Nephron (organoid): ENCODE data around the gene ODAD3.
"Not testable (repeated sequence)": the region's sequence is repeated elsewhere in the genome, so short reads cannot be mapped to it uniquely, and the experiment has no call there.

Source experiments
- H3K27ac Mint-ChIP-seq, 3 experiments: 2 replicates each; pipeline ENCODE4 v1.8.0; 2020; ENCODE audit warnings: mixed read lengths in 3 of 3, mild to moderate bottlenecking in 2 of 3, moderate library complexity in 1 of 3
- H3K27me3 Mint-ChIP-seq: 2 replicates; pipeline ENCODE4 v1.8.0; 2021; ENCODE audit warnings: low read depth, mild to moderate bottlenecking, moderate library complexity, mixed read lengths
- H3K36me3 Mint-ChIP-seq: 2 replicates; pipeline ENCODE4 v1.8.0; 2020; ENCODE audit warnings: low read depth, mixed read lengths
- H3K4me1 Mint-ChIP-seq: 2 replicates; pipeline ENCODE4 v1.8.0; 2020; ENCODE audit warnings: mixed read lengths
- H3K4me3 Mint-ChIP-seq, 3 experiments: 2 replicates each; pipeline ENCODE4 v1.8.0; 2020; ENCODE audit warnings: mild to moderate bottlenecking in 3 of 3, mixed read lengths in 3 of 3, moderate library complexity in 2 of 3
- H3K9me3 Mint-ChIP-seq: 2 replicates; pipeline ENCODE4 v1.8.0; 2020; ENCODE audit warnings: mixed read lengths
- CTCF ChIP-seq, 3 experiments: fragments of 200-600 bp; sonication (generic); IDR thresholded peaks; one replicate each; pipeline ENCODE4 v1.5.0; 2021; ENCODE audit warnings: antibody characterized with exemption in 3 of 3; ENCODE audit not compliant: unreplicated experiment in 3 of 3

ODAD3 gene

GRCh38 chr19:11480715-11481533 lies 46.0 kb upstream of the ODAD3 start, which contains the start of gene ELAVL3:
ELAVL3 (minus strand) TSS chr19:11481046; CDS start chr19:11480608, 438 bp downstream.
- H3K27ac Mint-ChIP-seq = no peak within 1 kb of the TSS
- no peaks in the 10 kb centered on the region for H3K9me3 Mint-ChIP-seq
- peaks cover 8% of the 10 kb centered on the region for H3K4me1 Mint-ChIP-seq
- H3K4me3 Mint-ChIP-seq = peak within 1 kb of the TSS; percentile 48 to 74 (median 72)
- H3K36me3 Mint-ChIP-seq = peaks cover 7% of the 10 kb centered on the region
- peaks cover 60% of the 10 kb centered on the region for H3K27me3 Mint-ChIP-seq
- TF ChIP-seq CTCF (IDR thresholded peaks at IDR 0.05; ENCODE audit: unreplicated experiment in 3 of 3) = no peak

GRCh38 chr19:11479898-11480714 lies 45.2 kb upstream of the ODAD3 start:
- Mint-ChIP-seq H3K4me3 (no peak overlapping the region), H3K27me3 (peaks cover 62% of the 10 kb centered on the region), H3K27ac (no peak overlapping the region), H3K36me3 (peaks cover 4% of the 10 kb centered on the region), H3K4me1 (peaks cover 8% of the 10 kb centered on the region), H3K9me3 (no peaks in the 10 kb centered on the region)
- no peak for TF ChIP-seq CTCF (IDR thresholded peaks at IDR 0.05; ENCODE audit: unreplicated experiment in 3 of 3)

GRCh38 chr19:11479090-11479897 lies 44.4 kb upstream of the ODAD3 start:
- Mint-ChIP-seq H3K9me3 (no peaks in the 10 kb centered on the region), H3K36me3 (peaks cover 4% of the 10 kb centered on the region), H3K27ac (no peak overlapping the region), H3K4me1 (peaks cover 8% of the 10 kb centered on the region), H3K4me3 (peak overlapping the region; percentile 47 to 66 (median 47)), H3K27me3 (peaks cover 60% of the 10 kb centered on the region)
- TF ChIP-seq CTCF (IDR thresholded peaks at IDR 0.05; ENCODE audit: unreplicated experiment in 3 of 3) = no peak

GRCh38 chr19:11478167-11479089 lies 43.5 kb upstream of the ODAD3 start:
- Mint-ChIP-seq H3K36me3 (no peaks in the 10 kb centered on the region), H3K4me3 (peak overlapping the region in 2 of 3 experiments; percentile 47), H3K4me1 (peaks cover 8% of the 10 kb centered on the region), H3K27me3 (peaks cover 56% of the 10 kb centered on the region), H3K9me3 (no peaks in the 10 kb centered on the region), H3K27ac (no peak overlapping the region)
- TF ChIP-seq CTCF (IDR thresholded peaks at IDR 0.05; ENCODE audit: unreplicated experiment in 3 of 3) = no peak

- no peaks in the 10 kb centered on the region for H3K36me3 Mint-ChIP-seq
- no peak overlapping the region for H3K4me3 Mint-ChIP-seq
- H3K9me3 Mint-ChIP-seq = no peaks in the 10 kb centered on the region
- H3K4me1 Mint-ChIP-seq = no peaks in the 10 kb centered on the region
- TF ChIP-seq CTCF (IDR thresholded peaks at IDR 0.05; ENCODE audit: unreplicated experiment in 3 of 3) = no peak
- H3K27me3 Mint-ChIP-seq = peaks cover 38% of the 10 kb centered on the region
- H3K27ac Mint-ChIP-seq = no peak overlapping the region
Measured at GRCh38 chr19:11475861-11476260, 40.9 kb upstream of the ODAD3 start.

GRCh38 chr19:11475343-11475742 lies 40.4 kb upstream of the ODAD3 start:
- H3K36me3 Mint-ChIP-seq, H3K9me3 Mint-ChIP-seq, H3K4me3 Mint-ChIP-seq, H3K4me1 Mint-ChIP-seq, H3K27ac Mint-ChIP-seq: not testable (repeated sequence)
- H3K27me3 Mint-ChIP-seq = peaks cover 38% of the 10 kb centered on the region
